H1 (cell line): ENCODE data around the gene RASGRP4. TPM values are rescaled to one million over a fixed set of nuclear protein-coding genes. Genes with fewer than 3 reads are reported as not detected.
"Not testable (repeated sequence)": the region's sequence is repeated elsewhere in the genome, so short reads cannot be mapped to it uniquely, and the experiment has no call there.

Source experiments
- CTCF ChIA-PET: fragments of 300-600 bp; sonication (Branson Sonifier 250); formaldehyde crosslinking; loops from one replicate; lab custom pipeline; 2021; ENCODE audit not compliant: partially characterized antibody; lab: Charles Lee
- POLR2A ChIA-PET: fragments of 300-600 bp; sonication (Branson Sonifier 250); formaldehyde crosslinking; loops from one replicate; lab custom pipeline; 2021; ENCODE audit warnings: inconsistent platforms; ENCODE audit not compliant: partially characterized antibody; lab: Charles Lee
- DNase-seq, 2 experiments: peaks; one replicate each; pipeline versions ENCODE4 v3.0.0 to v3.0.0-alpha.2; 2010 to 2022; ENCODE audit warnings: low spot score in 2 of 2, low read depth in 1 of 2, mixed read lengths in 1 of 2
- FAIRE-seq: peaks from 2 replicates; lab custom pipeline; 2011; peaks lifted over from hg19 to GRCh38; lab: Jason Lieb, UNC
- H2AFZ ChIP-seq: 2 replicates; pipeline ENCODE4 v1.8.1; 2012; ENCODE audit warnings: low read length, inconsistent platforms
- H2AK5ac ChIP-seq: 2 replicates; pipeline ENCODE4 v1.6.1; 2013; ENCODE audit warnings: low read depth, low read length
- H2BK120ac ChIP-seq: replicated peaks from 2 replicates; pipeline ENCODE3; 2013; ENCODE audit warnings: low read depth, low read length, inconsistent platforms
- H2BK12ac ChIP-seq: 2 replicates; pipeline ENCODE4 v1.6.1; 2013; ENCODE audit warnings: low read depth, low read length
- H2BK15ac ChIP-seq: 2 replicates; pipeline ENCODE4 v1.6.1; 2013; ENCODE audit warnings: low read length
- H2BK20ac ChIP-seq: 2 replicates; pipeline ENCODE4 v1.6.1; 2013; ENCODE audit warnings: low read length
- H2BK5ac ChIP-seq: 2 replicates; pipeline ENCODE4 v1.6.1; 2013; ENCODE audit warnings: low read depth, low read length
- H3K14ac ChIP-seq: 2 replicates; pipeline ENCODE4 v1.6.1; 2013; ENCODE audit warnings: inconsistent platforms; ENCODE audit not compliant: insufficient read length
- H3K18ac ChIP-seq: 2 replicates; pipeline ENCODE4 v1.6.1; 2013; ENCODE audit warnings: low read length; ENCODE audit errors: extremely low read depth
- H3K23ac ChIP-seq: 2 replicates; pipeline ENCODE4 v1.6.1; 2013; ENCODE audit warnings: inconsistent platforms; ENCODE audit not compliant: insufficient read length
- H3K23me2 ChIP-seq: 2 replicates; pipeline ENCODE4 v1.6.1; 2013; ENCODE audit warnings: low read depth, low read length
- H3K27ac ChIP-seq: 2 replicates; pipeline ENCODE4 v1.6.1; 2011; ENCODE audit warnings: low read depth, low read length, inconsistent platforms
- H3K27me3 ChIP-seq, 4 experiments: replicated peaks in 1 of 4; 1 replicate in 1 of 4; 2 replicates in 3 of 4; pipeline versions ENCODE4 v1.6.1 to v1.8.1; 2011 to 2013; ENCODE audit warnings: low read length in 3 of 4, mild to moderate bottlenecking in 3 of 4, inconsistent platforms in 2 of 4, mixed read lengths in 2 of 4, moderate library complexity in 1 of 4; ENCODE audit not compliant: control insufficient read depth in 3 of 4, insufficient read depth in 3 of 4; ENCODE audit errors: extremely low read depth in 1 of 4
- H3K36me3 ChIP-seq, 4 experiments: 2 replicates each; pipeline versions ENCODE4 v1.6.1 to v1.8.1; 2011 to 2013; ENCODE audit warnings: mild to moderate bottlenecking in 4 of 4, low read length in 3 of 4, moderate library complexity in 2 of 4, control low read depth in 1 of 4, inconsistent platforms in 1 of 4; ENCODE audit not compliant: insufficient read depth in 4 of 4, control insufficient read depth in 2 of 4
- H3K4ac ChIP-seq: replicated peaks from 2 replicates; pipeline ENCODE3; 2013; ENCODE audit warnings: low read length, low read depth, mixed read lengths, inconsistent platforms; ENCODE audit not compliant: insufficient read length
- H3K4me1 ChIP-seq, 4 experiments: replicated peaks in 1 of 4; 1 replicate in 1 of 4; 2 replicates in 3 of 4; pipeline versions ENCODE4 v1.6.1 to v1.8.1; 2011 to 2013; ENCODE audit warnings: low read length in 3 of 4, inconsistent platforms in 2 of 4, mixed read lengths in 1 of 4; ENCODE audit not compliant: insufficient read depth in 4 of 4, control insufficient read depth in 3 of 4
- H3K4me2 ChIP-seq, 2 experiments: 2 replicates each; pipeline versions ENCODE4 v1.6.1 to v1.8.1; 2011 to 2013; ENCODE audit warnings: low read depth in 2 of 2, low read length in 2 of 2, control low read depth in 1 of 2, inconsistent platforms in 1 of 2, mild to moderate bottlenecking in 1 of 2; ENCODE audit not compliant: insufficient read depth in 1 of 2
- H3K4me3 ChIP-seq, 4 experiments: fragments of 200-600, 300-600 bp in 1 of 4; sonication (generic), shearing (Covaris generic), sonication (Bioruptor Twin) in 1 of 4; 2 replicates each; pipeline versions ENCODE4 v1.5.1 to v1.8.1; 2011 to 2016; ENCODE audit warnings: low read length in 4 of 4, low read depth in 3 of 4, control low read depth in 2 of 4, inconsistent platforms in 2 of 4, mild to moderate bottlenecking in 2 of 4, mixed read lengths in 1 of 4, moderate library complexity in 1 of 4; ENCODE audit not compliant: insufficient read depth in 2 of 4; ENCODE audit errors: extremely low read depth in 1 of 4
- H3K56ac ChIP-seq: replicated peaks from 2 replicates; pipeline ENCODE3; 2013; ENCODE audit warnings: low read depth, mild to moderate bottlenecking, mixed read lengths, low read length, inconsistent platforms; ENCODE audit not compliant: insufficient read length
- H3K79me1 ChIP-seq: 2 replicates; pipeline ENCODE4 v1.6.1; 2013; ENCODE audit warnings: low read depth, low read length, control low read depth
- H3K79me2 ChIP-seq, 2 experiments: 2 replicates each; pipeline versions ENCODE4 v1.6.1 to v1.8.1; 2012 to 2013; ENCODE audit warnings: low read length in 2 of 2, mild to moderate bottlenecking in 2 of 2, inconsistent platforms in 1 of 2; ENCODE audit not compliant: insufficient read depth in 2 of 2, control insufficient read depth in 1 of 2
- H3K9ac ChIP-seq, 4 experiments: replicated peaks in 1 of 4; 1 replicate in 1 of 4; 2 replicates in 3 of 4; pipeline versions ENCODE4 v1.6.1 to v1.8.1; 2011 to 2013; ENCODE audit warnings: low read depth in 3 of 4, low read length in 3 of 4, control low read depth in 2 of 4, mild to moderate bottlenecking in 2 of 4, moderate library complexity in 2 of 4, inconsistent platforms in 1 of 4; ENCODE audit errors: extremely low read depth in 1 of 4
- H3K9me3 ChIP-seq, 2 experiments: 2 replicates each; pipeline versions ENCODE4 v1.6.1 to v1.8.1; 2012 to 2013; ENCODE audit warnings: mild to moderate bottlenecking in 2 of 2, moderate library complexity in 2 of 2, control low read depth in 1 of 2, inconsistent platforms in 1 of 2, low read depth in 1 of 2, low read length in 1 of 2, mixed read lengths in 1 of 2; ENCODE audit not compliant: insufficient read depth in 2 of 2
- H4K20me1 ChIP-seq, 2 experiments: replicated peaks in 1 of 2; 2 replicates each; pipeline versions ENCODE3 to v1.8.1; 2011 to 2013; ENCODE audit warnings: inconsistent platforms in 2 of 2, low read length in 2 of 2, mild to moderate bottlenecking in 1 of 2; ENCODE audit not compliant: insufficient read depth in 2 of 2, control insufficient read depth in 1 of 2
- H4K5ac ChIP-seq: 2 replicates; pipeline ENCODE4 v1.6.1; 2013; ENCODE audit warnings: low read length, low read depth, mixed read lengths, inconsistent platforms; ENCODE audit not compliant: insufficient read length
- H4K8ac ChIP-seq: 2 replicates; pipeline ENCODE4 v1.8.0; 2013; ENCODE audit warnings: mild to moderate bottlenecking, moderate library complexity, low read length, inconsistent platforms; ENCODE audit not compliant: insufficient read depth; ENCODE audit errors: extremely low read depth
- H4K91ac ChIP-seq: replicated peaks from 2 replicates; pipeline ENCODE3; 2013; ENCODE audit warnings: low read length, mixed read lengths, inconsistent platforms; ENCODE audit not compliant: insufficient read length
- WGBS, 2 experiments: shearing (Covaris generic) in 1 of 2; methylation state at CpG; one replicate each; pipeline versions ENCODE4 v1.1.6 to v1.1.7; 2013 to 2015; ENCODE audit warnings: low lambda C conversion rate in 2 of 2, mixed read lengths in 2 of 2, inconsistent platforms in 1 of 2, low coverage in 1 of 2, missing lambda C conversion rate in 1 of 2; ENCODE audit not compliant: insufficient replicate concordance in 2 of 2, insufficient coverage in 1 of 2, insufficient read length in 1 of 2; ENCODE audit errors: extremely low coverage in 1 of 2, missing lambda C conversion rate in 1 of 2; 5-methylcytosine and 5-hydroxymethylcytosine counted together
- polyA plus RNA-seq, 7 experiments: library from polyadenylated mRNA; depleted of rRNA in 3 of 7; stranded (reverse) in 5 of 7; unstranded in 2 of 7; fragments of >200 nt in 5 of 7; fragments of 200-250 nt in 2 of 7; gene quantifications; 1 replicate in 5 of 7; 2 replicates in 1 of 7; 4 replicates in 1 of 7; pipeline versions ENCODE4 v1.2.1 to v1.2.3, GENCODE V29; 2011 to 2013; ENCODE audit warnings: missing spikeins in 2 of 7, mixed read lengths in 2 of 7
- total RNA-seq: library from RNA; stranded (reverse); fragmentation: NEBNext Ultra II Directional; extraction: Animal tissue kit (Norgen Biotek cat#: 25700); gene quantifications from 2 replicates; pipeline ENCODE4 v1.2.1, GENCODE V29; 2021

RASGRP4 gene
- total and polyA plus RNA-seq, 2 of the 8 experiments (the other 6 are each of a cell fraction or from before 2014, with no cell fraction given): 1.9 to 3.1 TPM

- H3K36me3 ChIP-seq, H4K91ac ChIP-seq, H3K14ac ChIP-seq, H4K20me1 ChIP-seq, H2AK5ac ChIP-seq, H2BK12ac ChIP-seq, H3K27ac ChIP-seq, H3K79me2 ChIP-seq, H3K18ac ChIP-seq, H3K9ac ChIP-seq, H3K4ac ChIP-seq, H3K23ac ChIP-seq, H3K56ac ChIP-seq, H2BK120ac ChIP-seq, H2BK15ac ChIP-seq, H3K79me1 ChIP-seq, H4K8ac ChIP-seq, H3K4me1 ChIP-seq, FAIRE-seq, H3K9me3 ChIP-seq, H4K5ac ChIP-seq, H3K23me2 ChIP-seq, H2AFZ ChIP-seq, DNase-seq, H2BK5ac ChIP-seq, H2BK20ac ChIP-seq: not testable (repeated sequence)
- peak overlapping the region; percentile 71 to 76 for H3K4me2 ChIP-seq
- H3K27me3 ChIP-seq: peaks cover 4 to 24% (median 19%) of the 10 kb centered on the region in 4 experiments
- CTCF ChIA-PET: interaction anchor here (1.5 to 1.8 kb wide), 2 partner anchors 21 to 119 kb away, joined by 3 to 5 read pairs; no protein-coding TSS in a partner anchor
- peak overlapping the region; percentile 56 to 70 (median 60); a peak in 7 of 8 replicates for H3K4me3 ChIP-seq
- WGBS, 2 experiments: 78% methylated on average over 13 of the region's 16 CpGs; no CpG with 5 or more reads in 1 of the 2 experiments
- POLR2A ChIA-PET: interaction anchor here (1.1 to 2.8 kb wide), 4 partner anchors 11 to 58 kb away, joined by 3 to 9 read pairs (median 4); no protein-coding TSS in a partner anchor
Measured at GRCh38 chr19:38362946-38363688, 62.9 kb downstream of the RASGRP4 start.
